Panc1 (cell line): ENCODE results near the gene MEGF6. TPM values are rescaled to one million over a fixed set of nuclear protein-coding genes. Genes with fewer than 3 reads are reported as not detected.

Experiments used
- ATAC-seq: fragments of 200-7000 bp; cut with Tn5 transposase; 2 replicates; pipeline ENCODE4 v1.9.1; 2020; ENCODE audit warnings: mild to moderate bottlenecking, moderate library complexity
- BruUV-seq: library from RNA; stranded (reverse); fragments of 400-500 nt; replicated peaks from 2 replicates; lab custom pipeline; 2021; lab: Mats Ljungman, UMichigan
- CTCF ChIA-PET: fragments of 300-600 bp; sonication (Branson Sonifier 250); formaldehyde crosslinking; loops from one replicate; lab custom pipeline; 2022; ENCODE audit warnings: antibody characterized with exemption; lab: Charles Lee
- POLR2A ChIA-PET: fragments of 300-600 bp; sonication (Branson Sonifier 250); formaldehyde crosslinking; loops from one replicate; lab custom pipeline; 2022; ENCODE audit warnings: antibody characterized with exemption; lab: Charles Lee
- DNase-seq: peaks from one replicate; pipeline ENCODE4 v3.0.0-alpha.2; 2010; ENCODE audit warnings: low read depth, low spot score
- H3K27ac ChIP-seq: 2 replicates; pipeline ENCODE4 v1.5.1; 2011; ENCODE audit warnings: mild to moderate bottlenecking, low read length, inconsistent platforms
- H3K27me3 ChIP-seq: fragments of 200-500 bp; sonication (Bioruptor generic); 2 replicates; pipeline ENCODE4 v1.6.0; 2014; ENCODE audit warnings: low read length, inconsistent platforms; ENCODE audit not compliant: control insufficient read depth, insufficient read depth
- H3K36me3 ChIP-seq: fragments of 200-500 bp; sonication (Bioruptor generic); 2 replicates; pipeline ENCODE4 v1.5.1; 2014; ENCODE audit warnings: inconsistent platforms, mild to moderate bottlenecking, low read length, moderate library complexity; ENCODE audit not compliant: control insufficient read depth, insufficient read depth
- H3K4me1 ChIP-seq: 2 replicates; pipeline ENCODE4 v1.5.1; 2011; ENCODE audit warnings: inconsistent platforms, mild to moderate bottlenecking, low read length, moderate library complexity; ENCODE audit not compliant: control insufficient read depth, insufficient read depth
- H3K4me3 ChIP-seq, 2 experiments: 2 replicates each; pipeline ENCODE4 v1.5.1; 2011 to 2012; ENCODE audit warnings: low read depth in 2 of 2, low read length in 2 of 2, mild to moderate bottlenecking in 2 of 2, inconsistent platforms in 1 of 2, moderate library complexity in 1 of 2
- H3K9me3 ChIP-seq: fragments of 200-500 bp; sonication (Bioruptor generic); 2 replicates; pipeline ENCODE4 v1.5.1; 2014; ENCODE audit warnings: low read depth, mild to moderate bottlenecking, inconsistent platforms, low read length, moderate library complexity; ENCODE audit not compliant: control insufficient read depth, insufficient read depth
- POLR2AphosphoS5 ChIP-seq: IDR thresholded peaks from 2 replicates; pipeline ENCODE4 v1.6.1; 2012; ENCODE audit warnings: mild to moderate bottlenecking, low read depth, low read length, moderate library complexity
- SIN3A ChIP-seq: IDR thresholded peaks from 2 replicates; pipeline ENCODE4 v1.6.1; 2012; ENCODE audit warnings: low read depth, mild to moderate bottlenecking, low read length, moderate library complexity, borderline replicate concordance; ENCODE audit not compliant: insufficient read depth
- TCF7L2 ChIP-seq: IDR thresholded peaks from 2 replicates; pipeline ENCODE4 v1.6.1; 2011; ENCODE audit warnings: mild to moderate bottlenecking, low read depth, low read length, inconsistent platforms
- in situ Hi-C: cut with HindIII; loops from 2 replicates; pipeline ENCODE4 v1.10.0; 2016; ENCODE audit warnings: low sequenced_read_pairs, low pct_unique_long_range_greater_than_20kb
- intact Hi-C: fragments of 100-400 bp; cut with micrococcal nuclease; formaldehyde crosslinking; loops from one replicate; pipeline ENCODE4 v1.10.0; 2022; ENCODE audit not compliant: unreplicated experiment
- total RNA-seq: library from RNA; stranded (reverse); gene quantifications from one replicate; pipeline ENCODE4 v1.2.1, GENCODE V29; 2021; ENCODE audit not compliant: unreplicated experiment
- TF ChIP-seq, protein P1 (sequence below): fragments of 450-650 bp; IDR thresholded peaks from 2 replicates; pipeline ENCODE4 v1.5.1; 2017; ENCODE audit warnings: mild to moderate bottlenecking
- TF ChIP-seq, protein P2 (sequence below), 2 experiments: IDR thresholded peaks; 2 replicates each; pipeline ENCODE4 v1.6.1; 2011 to 2012; ENCODE audit warnings: low read depth in 2 of 2, control low read depth in 1 of 2, low read length in 1 of 2, mild to moderate bottlenecking in 1 of 2, moderate library complexity in 1 of 2; ENCODE audit not compliant: insufficient read depth in 1 of 2

The MEGF6 gene
- total RNA-seq, 1 experiment from 2014 or later = 32.6 TPM

DNA sequence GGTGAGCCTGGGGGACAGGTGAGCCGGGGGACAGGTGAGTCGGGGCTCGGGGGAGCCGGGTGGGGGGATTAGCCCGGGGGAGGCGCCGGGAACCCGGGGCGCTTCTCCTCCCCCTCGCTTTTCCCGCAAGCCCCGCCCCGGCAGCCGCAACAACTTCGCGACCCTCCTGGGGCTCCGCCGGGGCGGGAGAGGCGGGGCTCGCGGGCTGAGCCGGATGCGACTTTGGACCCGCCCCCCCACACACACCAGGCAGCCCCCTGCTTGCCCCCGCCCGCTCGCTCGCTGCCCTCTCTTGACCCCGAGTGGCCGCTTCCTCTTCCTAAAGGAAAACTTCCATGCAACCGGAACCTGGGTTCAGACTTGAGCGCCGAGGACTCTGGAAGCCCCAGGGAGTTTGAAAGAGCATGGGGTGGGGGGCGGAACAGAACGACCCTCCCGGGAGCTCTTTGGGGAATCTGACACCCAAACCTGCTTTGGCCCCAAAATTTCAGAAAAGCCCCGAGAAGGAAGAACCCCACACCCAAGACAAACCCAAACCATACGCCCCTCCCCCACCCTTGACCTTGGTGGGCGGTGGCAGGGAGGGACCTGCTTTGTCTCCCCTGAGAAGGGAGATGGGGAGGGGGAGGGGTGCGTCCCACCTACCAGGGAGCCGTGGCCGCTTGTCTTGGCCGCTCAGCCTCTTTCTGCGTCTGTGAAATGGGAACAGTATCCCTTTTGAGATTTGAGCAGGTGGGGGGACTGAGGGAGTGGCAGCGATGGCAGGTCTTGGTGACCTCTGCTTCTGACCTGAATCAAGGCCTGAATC, 156.3 kb downstream of the MEGF6 start:
- Histone ChIP-seq H3K27me3 (no peaks in the 10 kb centered on the region), H3K27ac (peak overlapping the region; percentile 64), H3K4me3 (peak overlapping the region; percentile 45 to 55), H3K9me3 (no peaks in the 10 kb centered on the region), H3K4me1 (peaks cover 9% of the 10 kb centered on the region), H3K36me3 (no peaks in the 10 kb centered on the region)
- CTCF ChIA-PET = interaction anchor here (0.7 kb wide), 1 partner anchor 132 kb away, joined by 3 read pairs; no protein-coding TSS in a partner anchor
- ATAC-seq (peak; percentile 33), DNase-seq (no peak)
- in situ Hi-C loops = no loop called here
- no TSS peak for BruUV-seq
- intact Hi-C loops = no loop called here
- POLR2A ChIA-PET = no interaction called here
- TF ChIP-seq POLR2AphosphoS5 = no peak
- TF ChIP-seq, protein P1, sequence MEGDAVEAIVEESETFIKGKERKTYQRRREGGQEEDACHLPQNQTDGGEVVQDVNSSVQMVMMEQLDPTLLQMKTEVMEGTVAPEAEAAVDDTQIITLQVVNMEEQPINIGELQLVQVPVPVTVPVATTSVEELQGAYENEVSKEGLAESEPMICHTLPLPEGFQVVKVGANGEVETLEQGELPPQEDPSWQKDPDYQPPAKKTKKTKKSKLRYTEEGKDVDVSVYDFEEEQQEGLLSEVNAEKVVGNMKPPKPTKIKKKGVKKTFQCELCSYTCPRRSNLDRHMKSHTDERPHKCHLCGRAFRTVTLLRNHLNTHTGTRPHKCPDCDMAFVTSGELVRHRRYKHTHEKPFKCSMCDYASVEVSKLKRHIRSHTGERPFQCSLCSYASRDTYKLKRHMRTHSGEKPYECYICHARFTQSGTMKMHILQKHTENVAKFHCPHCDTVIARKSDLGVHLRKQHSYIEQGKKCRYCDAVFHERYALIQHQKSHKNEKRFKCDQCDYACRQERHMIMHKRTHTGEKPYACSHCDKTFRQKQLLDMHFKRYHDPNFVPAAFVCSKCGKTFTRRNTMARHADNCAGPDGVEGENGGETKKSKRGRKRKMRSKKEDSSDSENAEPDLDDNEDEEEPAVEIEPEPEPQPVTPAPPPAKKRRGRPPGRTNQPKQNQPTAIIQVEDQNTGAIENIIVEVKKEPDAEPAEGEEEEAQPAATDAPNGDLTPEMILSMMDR = no peak
- no peak for TF ChIP-seq SIN3A
- no peak for TF ChIP-seq TCF7L2

- DNase-seq (no peak), ATAC-seq (peak; percentile 75)
- Histone ChIP-seq H3K27ac (peak within 1 kb of the TSS; percentile 64), H3K9me3 (no peaks in the 10 kb centered on the region), H3K4me1 (peaks cover 9% of the 10 kb centered on the region), H3K4me3 (peak within 1 kb of the TSS; percentile 45 to 55), H3K27me3 (no peaks in the 10 kb centered on the region), H3K36me3 (no peaks in the 10 kb centered on the region)
- BruUV-seq = no TSS peak
- intact Hi-C loops = loop anchor here (1.0 to 2.0 kb wide), 2 partner anchors 30 to 165 kb away; no protein-coding TSS in a partner anchor
- CTCF ChIA-PET = interaction anchor here (0.7 to 2.6 kb wide), 13 partner anchors 9 to 167 kb away, joined by 3 to 27 read pairs (median 6); no protein-coding TSS in a partner anchor
- TF ChIP-seq, protein P1 = no peak; the same call in 1 of the 2 replicates
- TF ChIP-seq POLR2AphosphoS5 = no peak
- TF ChIP-seq TCF7L2 = no peak
- TF ChIP-seq, protein P2, sequence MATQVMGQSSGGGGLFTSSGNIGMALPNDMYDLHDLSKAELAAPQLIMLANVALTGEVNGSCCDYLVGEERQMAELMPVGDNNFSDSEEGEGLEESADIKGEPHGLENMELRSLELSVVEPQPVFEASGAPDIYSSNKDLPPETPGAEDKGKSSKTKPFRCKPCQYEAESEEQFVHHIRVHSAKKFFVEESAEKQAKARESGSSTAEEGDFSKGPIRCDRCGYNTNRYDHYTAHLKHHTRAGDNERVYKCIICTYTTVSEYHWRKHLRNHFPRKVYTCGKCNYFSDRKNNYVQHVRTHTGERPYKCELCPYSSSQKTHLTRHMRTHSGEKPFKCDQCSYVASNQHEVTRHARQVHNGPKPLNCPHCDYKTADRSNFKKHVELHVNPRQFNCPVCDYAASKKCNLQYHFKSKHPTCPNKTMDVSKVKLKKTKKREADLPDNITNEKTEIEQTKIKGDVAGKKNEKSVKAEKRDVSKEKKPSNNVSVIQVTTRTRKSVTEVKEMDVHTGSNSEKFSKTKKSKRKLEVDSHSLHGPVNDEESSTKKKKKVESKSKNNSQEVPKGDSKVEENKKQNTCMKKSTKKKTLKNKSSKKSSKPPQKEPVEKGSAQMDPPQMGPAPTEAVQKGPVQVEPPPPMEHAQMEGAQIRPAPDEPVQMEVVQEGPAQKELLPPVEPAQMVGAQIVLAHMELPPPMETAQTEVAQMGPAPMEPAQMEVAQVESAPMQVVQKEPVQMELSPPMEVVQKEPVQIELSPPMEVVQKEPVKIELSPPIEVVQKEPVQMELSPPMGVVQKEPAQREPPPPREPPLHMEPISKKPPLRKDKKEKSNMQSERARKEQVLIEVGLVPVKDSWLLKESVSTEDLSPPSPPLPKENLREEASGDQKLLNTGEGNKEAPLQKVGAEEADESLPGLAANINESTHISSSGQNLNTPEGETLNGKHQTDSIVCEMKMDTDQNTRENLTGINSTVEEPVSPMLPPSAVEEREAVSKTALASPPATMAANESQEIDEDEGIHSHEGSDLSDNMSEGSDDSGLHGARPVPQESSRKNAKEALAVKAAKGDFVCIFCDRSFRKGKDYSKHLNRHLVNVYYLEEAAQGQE (IDR thresholded peaks at IDR 0.05; ENCODE audit: insufficient read depth in 1 of 2, low read depth in 2 of 2, low read length in 1 of 2) = no peak
- TF ChIP-seq SIN3A = no peak
- POLR2A ChIA-PET = no interaction called here
- in situ Hi-C loops = no loop called here
These were observed 157.2 kb downstream of the MEGF6 start, which contains the start of gene ARHGEF16 for GRCh38 chr1:3453891-3454810. TSS of gene ARHGEF16 (plus strand) at chr1:3454665. CDS start at chr1:3463085, 8,420 bp downstream.
